Globus pallidus (tissue), 1 donor: ENCODE measurements around the gene KMT2D.

ENCODE experiments used
- DNase-seq: peaks from one replicate; pipeline ENCODE4 v3.0.0-alpha.2; 2015; ENCODE audit warnings: low spot score

KMT2D gene

GRCh38 chr12:49060237-49061156 lies at the start of gene KMT2D:
KMT2D (minus strand) TSS chr12:49060794; CDS start chr12:49055324, 5,470 bp downstream.
- DNase-seq: peak; percentile 91

GRCh38 chr12:49109641-49110463 lies 49.3 kb upstream of the KMT2D start:
- no peak for DNase-seq

- DNase-seq: no peak
These were observed 48.4 kb upstream of the KMT2D start for GRCh38 chr12:49108958-49109404.

- DNase-seq: no peak
These were observed 45.0 kb upstream of the KMT2D start for GRCh38 chr12:49105504-49106084.

- no peak for DNase-seq
These were observed 44.2 kb upstream of the KMT2D start for GRCh38 chr12:49104822-49105221.

GRCh38 chr12:49100380-49100779 lies 39.8 kb upstream of the KMT2D start:
- DNase-seq: no peak

GRCh38 chr12:49098703-49099102 lies 38.1 kb upstream of the KMT2D start:
- no peak for DNase-seq

- no peak for DNase-seq
These were observed 37.4 kb upstream of the KMT2D start for GRCh38 chr12:49098035-49098451.

GRCh38 chr12:49097381-49097780 lies 36.8 kb upstream of the KMT2D start:
- DNase-seq: no peak

GRCh38 chr12:49094975-49095365 lies 34.4 kb upstream of the KMT2D start:
- DNase-seq: no peak

- DNase-seq: no peak
These were observed 33.8 kb upstream of the KMT2D start, which contains the start of gene DHH for GRCh38 chr12:49094160-49094974. DHH (minus strand) TSS chr12:49094801; CDS start chr12:49094512, 289 bp downstream.

- DNase-seq: no peak
These were observed 33.2 kb upstream of the KMT2D start for GRCh38 chr12:49093792-49094159.

GRCh38 chr12:49092816-49093406 lies 32.3 kb upstream of the KMT2D start:
- DNase-seq: no peak

GRCh38 chr12:49092086-49092815 lies 31.7 kb upstream of the KMT2D start:
- peak; percentile 59 for DNase-seq

- DNase-seq: no peak
These were observed 31.2 kb upstream of the KMT2D start for GRCh38 chr12:49091836-49092085.

GRCh38 chr12:49091056-49091835 lies 30.7 kb upstream of the KMT2D start:
- no peak for DNase-seq

- no peak for DNase-seq
These were observed 29.5 kb upstream of the KMT2D start for GRCh38 chr12:49089821-49090773.

GRCh38 chr12:49088932-49089330 lies 28.3 kb upstream of the KMT2D start:
- DNase-seq: no peak
